ENCODE results near the gene ELAVL1.

The ELAVL1 gene

GRCh38 chr19:7908742-7909461 is 96.5 kb downstream of the ELAVL1 start:
- no peak for DNase-seq
